IMR-90 (cell line): ENCODE results near the gene PTN. TPM values are rescaled to one million over a fixed set of nuclear protein-coding genes. Genes with fewer than 3 reads are reported as not detected.

Experiments
- ATAC-seq: fragments of 200-7000 bp; cut with Tn5 transposase; 2 replicates; pipeline ENCODE4 v1.9.1; 2020; ENCODE audit warnings: low read depth, mild to moderate bottlenecking, moderate library complexity
- BruUV-seq: library from RNA; stranded (reverse); fragments of 400-500 nt; replicated peaks from 2 replicates; lab custom pipeline; 2021; lab: Mats Ljungman, UMichigan
- CTCF ChIA-PET: fragments of 300-600 bp; formaldehyde crosslinking; extraction: SDS; loops from one replicate; lab custom pipeline; 2021; ENCODE audit warnings: antibody characterized with exemption; lab: Yijun Ruan, JAX
- POLR2A ChIA-PET: fragments of 300-600 bp; sonication (Branson Sonifier 250); formaldehyde crosslinking; loops from one replicate; lab custom pipeline; 2022; ENCODE audit warnings: antibody characterized with exemption; ENCODE audit not compliant: unreplicated experiment; lab: Charles Lee
- DNase-seq: peaks from one replicate; pipeline ENCODE4 v3.0.0; 2013
- H2AFZ ChIP-seq: replicated peaks from 2 replicates; pipeline ENCODE3; 2013; ENCODE audit warnings: low read length, mild to moderate bottlenecking; ENCODE audit not compliant: poor library complexity
- H2AK5ac ChIP-seq: 2 replicates; pipeline ENCODE4 v1.6.1; 2013; ENCODE audit warnings: low read depth, low read length, inconsistent platforms
- H2AK9ac ChIP-seq: replicated peaks from 2 replicates; pipeline ENCODE3; 2013; ENCODE audit warnings: mild to moderate bottlenecking, low read depth, low read length, moderate library complexity; ENCODE audit not compliant: poor library complexity
- H2BK120ac ChIP-seq: 2 replicates; pipeline ENCODE4 v1.6.1; 2013; ENCODE audit warnings: low read depth, low read length, inconsistent platforms
- H2BK15ac ChIP-seq: 3 replicates; pipeline ENCODE4 v1.6.1; 2013; ENCODE audit warnings: low read depth, low read length, inconsistent platforms
- H2BK20ac ChIP-seq: 2 replicates; pipeline ENCODE4 v1.6.1; 2013; ENCODE audit warnings: low read depth, mild to moderate bottlenecking, inconsistent platforms, low read length, moderate library complexity
- H2BK5ac ChIP-seq: 2 replicates; pipeline ENCODE4 v1.6.1; 2013; ENCODE audit warnings: mild to moderate bottlenecking, low read depth, low read length, inconsistent platforms; ENCODE audit not compliant: poor library complexity, severe bottlenecking
- H3K14ac ChIP-seq: replicated peaks from 2 replicates; pipeline ENCODE4 v1.6.1; 2013; ENCODE audit warnings: low read depth, low read length, inconsistent platforms
- H3K18ac ChIP-seq: 2 replicates; pipeline ENCODE4 v1.6.1; 2013; ENCODE audit warnings: low read depth, low read length, control low read depth
- H3K23ac ChIP-seq: 2 replicates; pipeline ENCODE4 v1.6.1; 2013; ENCODE audit warnings: low read depth, low read length, inconsistent platforms
- H3K27ac ChIP-seq: 2 replicates; pipeline ENCODE4 v1.5.1; 2013; ENCODE audit warnings: mild to moderate bottlenecking, control low read depth, low read length; ENCODE audit not compliant: insufficient read depth
- H3K27me3 ChIP-seq: 2 replicates; pipeline ENCODE4 v1.6.1; 2013; ENCODE audit warnings: low read length; ENCODE audit not compliant: control insufficient read depth, insufficient read depth
- H3K36me3 ChIP-seq: 2 replicates; pipeline ENCODE4 v1.6.1; 2013; ENCODE audit warnings: low read length, mixed read lengths; ENCODE audit not compliant: control insufficient read depth, insufficient read depth
- H3K4ac ChIP-seq: 2 replicates; pipeline ENCODE4 v1.6.1; 2013; ENCODE audit warnings: low read depth, low read length, inconsistent platforms
- H3K4me1 ChIP-seq: 2 replicates; pipeline ENCODE4 v1.6.1; 2013; ENCODE audit warnings: low read length, mixed read lengths; ENCODE audit not compliant: control insufficient read depth, insufficient read depth
- H3K4me2 ChIP-seq: 2 replicates; pipeline ENCODE4 v1.6.1; 2013; ENCODE audit warnings: low read depth, mild to moderate bottlenecking, control low read depth, low read length, moderate library complexity
- H3K4me3 ChIP-seq: 2 replicates; pipeline ENCODE4 v1.5.1; 2013; ENCODE audit warnings: low read depth, mild to moderate bottlenecking, control low read depth, low read length, moderate library complexity; ENCODE audit not compliant: insufficient read depth
- H3K56ac ChIP-seq: 2 replicates; pipeline ENCODE4 v1.6.1; 2013; ENCODE audit warnings: low read length, inconsistent platforms; ENCODE audit not compliant: insufficient read depth; ENCODE audit errors: extremely low read depth
- H3K79me1 ChIP-seq, 2 experiments: 2 replicates each; pipeline ENCODE4 v1.6.1; 2013; ENCODE audit warnings: low read length in 2 of 2, inconsistent platforms in 1 of 2, low read depth in 1 of 2
- H3K9ac ChIP-seq: 2 replicates; pipeline ENCODE4 v1.6.1; 2013; ENCODE audit warnings: low read depth, low read length, control low read depth
- H3K9me1 ChIP-seq: 2 replicates; pipeline ENCODE4 v1.6.1; 2013; ENCODE audit warnings: low read length, inconsistent platforms; ENCODE audit not compliant: insufficient read depth
- H3K9me3 ChIP-seq: 2 replicates; pipeline ENCODE4 v1.6.1; 2013; ENCODE audit warnings: low read length; ENCODE audit not compliant: control insufficient read depth, insufficient read depth
- H4K20me1 ChIP-seq: 2 replicates; pipeline ENCODE4 v1.6.1; 2013; ENCODE audit warnings: low read length, inconsistent platforms; ENCODE audit not compliant: insufficient read depth
- H4K5ac ChIP-seq: 2 replicates; pipeline ENCODE4 v1.6.1; 2013; ENCODE audit warnings: mild to moderate bottlenecking, low read depth, low read length, control low read depth
- H4K8ac ChIP-seq, 2 experiments: 2 replicates each; pipeline ENCODE4 v1.6.1; 2013; ENCODE audit warnings: low read depth in 2 of 2, low read length in 2 of 2, control low read depth in 1 of 2, inconsistent platforms in 1 of 2
- H4K91ac ChIP-seq: 2 replicates; pipeline ENCODE4 v1.6.1; 2013; ENCODE audit warnings: low read depth, low read length, inconsistent platforms; ENCODE audit not compliant: insufficient read depth
- CHD1 ChIP-seq: IDR thresholded peaks from 2 replicates; pipeline ENCODE4 v1.6.1; 2012; ENCODE audit warnings: low read depth, low read length, improper control_type of control experiment
- WGBS, 2 experiments: methylation state at CpG; one replicate each; pipeline versions ENCODE4 v1.1.5 to v1.1.7; 2013; ENCODE audit warnings: missing lambda C conversion rate in 2 of 2; ENCODE audit not compliant: insufficient read length in 1 of 2; ENCODE audit errors: extremely low coverage in 2 of 2; 5-methylcytosine and 5-hydroxymethylcytosine counted together
- dilution Hi-C: fragments of 300-500 bp; cut with HindIII; formaldehyde crosslinking; loops from one replicate; pipeline ENCODE4 v1.14.3; 2018; ENCODE audit warnings: low sequenced_read_pairs; ENCODE audit not compliant: unreplicated experiment
- in situ Hi-C: fragments of 300-500 bp; cut with MboI; formaldehyde crosslinking; loops from 3 replicates; pipeline ENCODE4 v1.14.3; 2019; ENCODE audit warnings: low sequenced_read_pairs, inconsistent platforms, mixed read lengths
- intact Hi-C: fragments of 100-400 bp; cut with micrococcal nuclease; formaldehyde crosslinking; loops from 2 replicates; pipeline ENCODE4 v1.10.0; 2022
- polyA plus RNA-seq, 3 experiments: library from polyadenylated mRNA; depleted of rRNA; stranded (reverse); fragments of >200 nt; gene quantifications; 2 replicates each; pipeline ENCODE4 v1.2.3, GENCODE V29; 2012; ENCODE audit warnings: low replicate concordance in 1 of 3
- total RNA-seq: library from RNA; depleted of rRNA; stranded (reverse); fragments of >200 nt; gene quantifications from 2 replicates; pipeline ENCODE4 v1.2.3, GENCODE V29; 2012

PTN gene
- total and polyA plus RNA-seq, 2 of the 4 experiments (the other 2 are of a cell fraction), result 61.7 to 186 TPM

- ATAC-seq (peak; percentile 57), DNase-seq (peak; percentile 49)
- Histone ChIP-seq H4K91ac (no peak overlapping the region), H2AK9ac (no peak overlapping the region), H2BK5ac (peak overlapping the region; percentile 61), H3K56ac (no peak overlapping the region), H2BK120ac (peak overlapping the region; percentile 10; the same call in 1 of the 2 replicates), H3K23ac (peak overlapping the region; percentile 35; the same call in 1 of the 2 replicates), H3K18ac (no peak overlapping the region), H3K14ac (peak overlapping the region; percentile 73), H3K9ac (peak overlapping the region; percentile 83), H2BK20ac (no peak overlapping the region), H3K4me1 (no peaks in the 10 kb centered on the region; the same call in 1 of the 2 replicates), H2BK15ac (no peak overlapping the region; the same call in 2 of the 3 replicates), H3K27me3 (no peaks in the 10 kb centered on the region), H4K20me1 (no peaks in the 10 kb centered on the region), H3K4ac (peak overlapping the region; percentile 67), H4K8ac (peak overlapping the region in 1 of 2 experiments; percentile 41; a peak in 2 of 4 replicates), H3K4me2 (peak overlapping the region; percentile 95), H3K27ac (peak overlapping the region; percentile 59; the same call in 1 of the 2 replicates), H2AK5ac (peak overlapping the region; percentile 70; the same call in 1 of the 2 replicates), H3K9me1 (no peaks in the 10 kb centered on the region), H3K4me3 (peak overlapping the region; percentile 79), H2AFZ (peak overlapping the region; percentile 69), H3K9me3 (no peaks in the 10 kb centered on the region), H3K36me3 (0 out of 2 replicates have a peak, but pooled peaks cover 4% of the 10 kb centered on the region), H4K5ac (no peak overlapping the region; the same call in 1 of the 2 replicates), H3K79me1 (peaks cover 5 to 35% of the 10 kb centered on the region in 2 experiments)
- ChIA-PET CTCF (interaction anchor here (1.1 kb wide), 1 partner anchor 32 kb away, joined by 3 read pairs; no protein-coding TSS in a partner anchor), POLR2A (no interaction called here)
- intact Hi-C loops (loop anchor here (5.0 to 10.0 kb wide), 3 partner anchors 250 to 465 kb away; no protein-coding TSS in a partner anchor), in situ Hi-C loops (no loop called here), dilution Hi-C loops (no loop called here)
- no TSS peak for BruUV-seq
- no CpG with 5 or more reads among the region's 3 CpGs for WGBS, 2 experiments
- no peak for TF ChIP-seq CHD1
Measured at GRCh38 chr7:137342265-137342664, 1.3 kb downstream of the PTN start.
